ENCODE measurements around the gene HS6ST3.

Gene HS6ST3

DNA sequence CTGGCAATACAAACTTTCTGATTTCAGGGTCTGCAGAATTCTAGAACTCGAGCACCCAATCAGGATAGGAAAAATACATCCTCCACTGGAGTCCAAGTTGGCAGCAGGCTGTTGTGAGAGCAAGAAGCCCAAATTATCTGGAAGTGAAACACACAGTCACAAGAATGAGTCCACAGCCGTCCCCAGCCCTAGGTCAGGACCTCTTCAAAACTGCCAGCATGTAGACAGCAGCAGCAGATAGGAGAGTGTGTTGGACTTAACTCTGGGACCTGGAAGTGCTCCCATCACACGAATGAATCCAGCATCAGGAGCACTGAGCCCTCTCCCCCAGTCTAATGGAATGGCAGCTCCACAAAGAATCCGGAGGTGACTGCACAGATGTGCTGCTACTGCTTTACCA lies 483.7 kb downstream of the HS6ST3 start:
- no peak for DNase-seq

DNA sequence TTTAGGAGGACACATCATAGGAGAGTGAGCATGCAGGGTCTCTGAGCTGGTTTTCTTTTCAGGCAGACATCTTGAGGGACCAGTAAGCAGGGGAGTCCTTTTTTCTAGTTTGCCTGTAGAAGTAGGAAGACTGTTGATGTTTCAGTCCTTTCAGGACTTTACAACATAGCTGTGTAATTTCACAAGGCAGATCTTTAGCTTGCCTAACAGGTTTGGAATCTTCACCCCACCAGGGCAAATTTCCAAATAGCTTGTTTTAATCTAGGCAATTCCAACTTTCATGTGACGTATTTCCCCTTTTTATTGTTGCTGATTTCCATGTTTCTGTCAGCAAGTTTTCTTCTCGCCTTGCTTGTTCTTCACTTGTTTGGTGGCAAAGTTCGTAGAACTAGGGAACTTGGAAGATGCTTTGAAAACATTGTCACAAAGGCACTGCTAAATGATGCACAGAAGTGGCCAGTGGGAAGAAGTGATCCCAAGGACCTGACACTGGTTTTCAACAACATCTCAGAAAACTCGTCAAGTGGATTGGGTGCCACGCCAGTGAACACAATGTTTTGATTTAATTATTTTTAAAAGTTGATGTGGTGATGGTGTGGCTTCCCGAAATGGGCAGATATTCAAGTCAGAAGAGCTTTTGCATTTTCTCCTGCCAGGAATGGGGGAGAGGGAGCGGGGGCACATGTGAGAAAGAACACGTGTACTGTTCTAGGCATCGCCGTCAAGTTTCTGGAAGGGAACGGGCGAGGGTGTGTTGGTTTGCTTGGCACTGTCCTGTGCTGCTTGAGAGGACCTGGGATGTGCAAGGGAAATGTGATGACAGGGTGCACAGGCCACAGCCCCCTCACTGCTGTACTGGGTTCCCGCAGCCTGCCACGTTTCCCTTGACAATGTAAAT lies 485.8 kb downstream of the HS6ST3 start:
- DNase-seq: no peak

DNA sequence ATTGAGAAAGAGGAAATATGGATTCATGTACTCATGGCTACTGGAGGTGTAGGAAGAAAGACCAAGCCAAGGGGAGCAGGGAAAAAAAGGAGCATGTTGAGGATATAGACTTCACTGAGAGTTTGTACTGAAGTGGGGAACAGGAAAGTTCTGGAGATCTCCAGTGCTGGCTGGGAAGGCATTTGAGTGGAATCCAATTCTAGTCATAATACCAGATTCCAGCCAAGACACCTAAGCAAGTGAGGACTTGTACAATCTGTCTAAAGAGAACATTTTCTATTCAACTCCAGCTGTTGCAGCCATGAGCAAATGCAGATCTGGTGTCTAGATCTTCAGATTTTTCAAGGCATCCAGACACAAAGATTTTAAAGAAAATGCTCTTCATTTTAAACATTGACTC lies 491.8 kb downstream of the HS6ST3 start:
- no peak for DNase-seq

DNA sequence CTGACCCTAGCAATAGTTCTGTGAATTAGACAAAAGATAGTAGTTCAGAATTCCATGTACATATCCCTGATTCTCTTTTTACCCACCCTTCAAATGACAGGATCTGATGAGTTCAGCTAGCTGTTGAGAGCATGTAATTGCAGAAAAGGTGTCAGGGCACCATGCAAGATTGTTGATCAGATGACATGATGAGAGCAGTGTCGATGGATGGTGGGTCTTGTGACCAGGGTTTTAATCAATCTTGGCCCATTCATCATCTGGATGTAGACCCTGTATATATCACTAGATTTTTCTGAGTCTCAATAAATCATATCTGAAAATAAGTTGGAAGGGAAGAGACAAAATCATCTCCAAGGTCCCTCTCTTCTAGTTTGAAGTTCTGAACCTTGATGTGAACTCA lies 525.3 kb downstream of the HS6ST3 start:
- DNase-seq: no peak

DNA sequence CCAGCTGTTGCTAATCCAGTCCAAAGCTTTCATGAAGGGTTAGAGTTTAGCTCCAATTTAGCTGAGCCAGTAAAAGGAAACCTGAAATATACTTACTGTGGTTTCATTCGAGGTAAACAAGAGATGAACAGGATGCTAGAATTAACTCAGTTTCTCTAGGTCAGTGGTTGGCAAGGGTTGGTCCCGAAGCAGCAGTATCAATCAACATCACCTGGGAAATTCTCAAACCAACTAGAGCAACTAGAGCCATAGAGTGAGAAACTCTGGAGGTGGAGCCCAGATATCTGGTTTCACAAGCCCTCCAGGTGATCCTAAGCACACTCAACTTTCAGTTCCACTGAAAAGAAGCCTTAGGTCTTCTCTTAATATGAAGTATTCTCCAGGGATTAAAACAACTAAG lies 527.6 kb downstream of the HS6ST3 start:
- DNase-seq: peak; percentile 20

DNA sequence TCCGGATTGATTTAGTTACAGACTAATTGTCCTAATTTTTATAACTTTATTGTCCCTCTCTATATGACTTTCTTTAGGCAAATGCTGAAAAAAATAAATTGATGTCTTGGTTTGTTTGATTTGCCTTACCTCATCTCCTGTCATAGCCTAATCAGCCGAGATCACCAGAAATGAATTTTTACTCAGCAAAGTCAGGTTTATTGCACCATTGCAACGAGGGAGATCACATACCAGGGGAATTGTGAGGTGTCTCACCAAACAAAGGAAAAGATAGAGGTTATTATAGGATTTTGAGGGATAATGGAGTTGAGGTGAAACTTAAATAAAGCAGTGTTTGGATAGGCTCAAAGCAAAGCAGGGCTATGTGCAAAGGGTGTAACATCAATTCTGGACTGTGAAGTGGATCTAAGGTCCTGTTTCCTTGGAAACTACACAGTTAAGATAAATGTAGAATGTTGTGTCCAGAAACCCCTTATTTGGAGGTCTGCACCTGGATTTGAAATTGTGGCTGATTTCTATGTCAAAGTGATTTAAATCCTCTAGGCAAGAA lies 531.8 kb downstream of the HS6ST3 start:
- DNase-seq: no peak

DNA sequence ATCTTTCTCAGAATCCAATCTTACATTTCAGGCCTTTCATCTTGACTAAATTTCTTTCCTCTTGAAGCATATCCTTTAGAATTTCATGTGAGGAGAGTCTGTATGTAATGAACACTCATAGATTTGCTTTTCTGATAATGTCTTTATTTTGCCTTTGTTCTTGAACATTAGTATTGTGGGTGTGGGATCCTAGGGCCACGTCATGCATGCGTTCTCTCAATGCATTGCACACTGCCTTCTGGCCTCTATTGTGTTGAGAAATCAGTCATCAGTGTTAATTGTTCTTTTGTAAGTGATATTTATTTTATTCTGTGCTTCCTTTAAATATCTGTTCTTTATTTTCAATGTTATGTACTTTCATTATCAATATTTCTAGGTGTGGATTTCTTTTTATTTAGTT lies 539.4 kb downstream of the HS6ST3 start:
- no peak for DNase-seq

DNA sequence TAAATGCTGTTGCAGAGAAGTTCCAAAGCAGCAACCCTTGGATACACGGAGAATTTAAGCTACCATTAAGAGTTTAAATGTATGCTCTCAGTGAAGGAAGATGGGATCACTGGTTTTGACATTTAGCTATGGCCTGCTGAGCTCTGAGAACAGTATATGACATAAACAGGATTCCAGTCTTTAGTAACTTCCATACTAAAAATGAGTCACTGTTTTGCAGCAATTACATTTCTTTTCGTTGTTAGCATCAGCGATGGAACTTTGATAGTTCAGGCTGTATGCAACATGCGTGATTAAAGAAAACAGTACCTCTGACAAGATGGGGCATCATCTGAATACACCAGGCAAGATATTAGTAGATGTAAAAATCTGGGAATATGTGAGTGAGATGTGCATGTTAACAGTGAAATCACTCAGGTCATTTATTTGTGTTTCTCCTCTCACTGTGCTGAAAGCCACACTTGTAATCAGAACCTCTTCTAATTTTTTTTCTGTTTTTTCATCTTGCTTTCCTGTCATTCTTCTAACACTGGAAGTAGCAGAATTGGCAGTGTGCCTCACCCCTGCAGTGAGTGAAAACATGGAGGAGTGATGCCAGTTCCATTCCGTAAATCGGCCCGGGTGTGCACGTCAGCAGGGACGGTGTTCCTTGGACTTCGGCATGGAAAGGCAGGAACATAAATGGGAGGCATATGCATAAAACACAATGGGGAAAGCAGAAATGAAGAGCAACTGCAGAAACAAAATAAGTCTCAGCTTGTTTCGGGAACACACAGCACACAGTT lies 542.8 kb downstream of the HS6ST3 start:
- no peak for DNase-seq

DNA sequence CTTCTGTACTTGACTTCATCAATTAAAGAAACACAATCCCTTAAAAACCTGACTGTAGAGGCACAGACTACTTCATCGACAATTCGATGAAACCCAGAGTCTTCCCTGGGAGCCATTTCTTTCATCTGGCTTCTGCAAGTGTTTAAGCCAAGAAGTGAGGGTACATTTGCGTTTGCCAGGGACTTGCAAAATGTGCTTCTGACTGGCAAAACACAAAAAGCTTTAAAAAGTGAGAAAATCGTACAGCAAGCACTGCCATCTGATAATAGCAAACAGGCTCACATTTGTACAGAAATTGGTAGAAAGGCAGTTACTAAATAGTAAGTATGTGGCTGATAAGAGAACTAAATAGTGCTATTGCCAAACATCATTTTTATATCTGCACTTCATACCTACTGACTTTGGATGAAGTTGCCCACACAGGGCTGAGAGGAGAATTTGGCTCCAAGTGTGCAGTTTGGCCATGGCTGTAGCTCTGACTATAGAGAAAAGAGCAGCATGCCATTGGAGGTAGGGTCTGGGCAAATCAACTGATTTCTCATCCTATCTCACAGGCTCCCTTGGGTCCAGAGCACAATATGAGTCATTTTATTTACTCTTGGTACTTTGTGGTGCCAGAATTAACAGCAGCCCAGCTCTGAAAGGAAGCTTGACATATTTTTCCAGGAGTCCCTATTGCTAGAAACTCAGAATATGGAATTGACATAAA lies 546.2 kb downstream of the HS6ST3 start:
- no peak for DNase-seq

DNA sequence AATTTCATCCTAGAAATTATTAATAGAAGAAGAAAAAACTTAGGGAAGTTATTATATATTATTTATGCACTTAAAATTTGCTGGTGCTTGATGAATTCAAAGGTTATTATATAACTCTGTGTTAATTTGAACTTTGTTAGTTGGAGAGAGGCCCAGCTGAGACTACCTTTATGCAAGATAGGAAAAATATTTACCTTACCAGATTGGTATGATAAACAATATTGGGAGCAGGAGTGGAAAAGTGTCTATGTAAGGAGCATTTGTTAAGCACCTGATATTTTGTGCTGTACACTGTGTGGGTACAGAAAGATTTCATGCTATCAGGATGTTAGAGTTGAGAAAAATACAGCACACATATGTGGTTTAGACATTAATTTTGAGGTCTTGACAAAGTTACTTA lies 547.1 kb downstream of the HS6ST3 start:
- DNase-seq: no peak

DNA sequence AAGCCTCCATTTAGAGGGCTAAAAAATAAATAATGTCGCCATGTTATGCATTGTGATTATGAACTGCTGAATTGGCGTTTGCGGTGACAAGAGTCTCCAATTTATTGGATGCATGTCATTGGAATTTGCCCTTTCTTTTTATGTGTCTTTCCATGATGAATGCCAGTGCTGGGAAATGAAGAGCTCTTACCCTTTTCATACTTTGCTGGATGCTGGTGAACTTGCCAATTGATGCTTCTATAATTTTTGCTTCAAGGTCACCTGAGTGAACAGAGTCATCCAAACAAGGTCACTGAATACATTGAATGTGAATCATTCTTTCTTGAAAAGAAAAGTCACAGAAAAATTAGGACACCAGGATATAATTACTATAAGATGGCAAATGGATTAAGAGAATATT lies 556.2 kb downstream of the HS6ST3 start:
- DNase-seq: no peak

DNA sequence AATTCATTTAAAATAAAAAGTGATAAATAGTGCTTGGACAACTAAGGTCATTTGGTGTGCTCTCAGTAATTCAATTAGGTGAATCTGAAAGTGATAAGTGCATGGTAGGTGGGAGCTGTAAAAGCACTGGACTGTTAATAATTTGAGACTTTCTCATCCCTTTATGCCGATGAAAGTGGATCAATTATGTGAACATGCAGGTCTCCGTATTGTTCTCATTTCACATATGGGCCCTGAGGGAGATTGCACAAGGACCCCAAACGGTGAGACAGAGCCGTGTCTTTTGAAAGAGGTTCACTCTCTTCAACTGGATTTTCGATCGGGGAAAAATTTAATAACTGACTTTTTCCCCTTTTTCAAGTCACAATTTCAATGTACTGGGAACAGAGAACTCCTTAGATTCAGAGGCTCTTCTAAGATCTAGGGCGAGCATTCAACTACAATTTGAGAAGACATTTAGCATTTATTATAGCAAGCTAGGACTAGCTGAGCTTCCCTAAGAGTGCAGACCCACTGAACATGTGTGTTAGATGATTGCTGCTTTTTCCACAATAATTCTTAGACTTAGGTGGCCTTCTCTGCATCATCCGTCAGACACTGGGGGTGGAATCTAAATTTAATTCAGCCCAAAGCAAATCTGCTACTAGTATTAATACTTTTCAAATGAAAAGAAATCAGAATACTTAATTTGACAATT lies 556.8 kb downstream of the HS6ST3 start:
- DNase-seq: no peak

DNA sequence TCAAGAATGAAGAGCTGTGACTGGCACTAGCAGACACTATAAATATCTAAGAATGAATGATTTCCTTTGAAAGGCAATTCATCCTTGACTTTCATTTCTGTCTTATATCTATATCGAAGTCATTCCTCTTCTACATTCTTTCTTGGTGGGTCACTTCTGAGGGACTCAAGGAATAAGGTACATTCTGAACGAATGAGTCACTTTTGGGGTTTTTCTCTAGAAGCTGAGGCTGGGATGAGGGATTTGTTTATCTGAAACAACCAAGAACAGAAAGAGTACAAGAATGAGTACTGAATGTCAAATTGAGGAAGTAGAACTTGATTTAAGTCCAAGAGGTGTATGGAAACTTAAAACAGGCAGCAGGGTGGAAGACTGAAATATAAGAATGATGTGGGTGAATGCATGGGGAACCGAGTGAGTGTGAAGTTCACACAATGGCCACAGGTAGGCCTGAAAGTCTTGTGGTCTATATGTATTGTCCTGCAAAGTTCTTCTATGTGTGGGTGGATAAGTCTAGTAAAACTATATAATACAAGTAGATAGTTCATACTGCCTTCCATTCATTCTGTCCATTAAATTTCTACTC lies 560.5 kb downstream of the HS6ST3 start:
- DNase-seq: no peak

DNA sequence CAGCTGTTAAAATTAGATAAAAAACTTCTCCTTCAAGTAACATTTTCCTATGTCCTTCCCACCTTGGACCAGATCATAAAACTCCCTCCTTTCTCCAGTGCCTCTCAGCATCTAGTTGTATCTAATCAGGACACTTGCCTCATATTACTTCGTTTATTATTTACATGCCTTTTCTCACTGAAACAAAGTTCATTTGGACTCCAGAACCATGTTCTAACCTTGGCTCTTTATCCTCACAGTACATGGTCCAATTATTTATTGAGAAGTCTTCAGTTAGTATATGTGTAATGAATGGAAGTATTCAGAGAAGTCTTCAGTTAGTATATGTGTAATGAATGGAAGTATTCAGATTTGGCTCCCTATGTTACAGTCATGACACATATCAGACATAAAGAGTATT lies 561.7 kb downstream of the HS6ST3 start:
- DNase-seq: no peak

DNA sequence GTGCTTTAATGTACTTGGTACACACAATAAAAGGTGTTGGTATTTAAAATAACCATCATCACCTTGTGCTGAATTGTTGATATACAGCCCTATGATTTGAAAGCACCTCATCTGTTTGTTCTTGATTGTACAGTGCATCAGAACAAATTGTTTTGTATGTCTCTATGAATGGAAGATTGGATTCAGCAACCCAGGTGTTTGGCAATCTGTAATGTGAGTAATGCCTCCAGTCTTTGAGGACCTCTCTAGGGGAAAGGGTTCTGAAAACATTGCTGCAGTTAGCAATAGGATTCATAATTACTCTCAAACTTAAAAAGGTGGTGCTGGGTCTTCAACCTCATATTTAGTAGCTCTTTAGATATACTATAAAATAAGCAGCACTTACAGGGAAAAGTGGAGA lies 562.6 kb downstream of the HS6ST3 start:
- no peak for DNase-seq

DNA sequence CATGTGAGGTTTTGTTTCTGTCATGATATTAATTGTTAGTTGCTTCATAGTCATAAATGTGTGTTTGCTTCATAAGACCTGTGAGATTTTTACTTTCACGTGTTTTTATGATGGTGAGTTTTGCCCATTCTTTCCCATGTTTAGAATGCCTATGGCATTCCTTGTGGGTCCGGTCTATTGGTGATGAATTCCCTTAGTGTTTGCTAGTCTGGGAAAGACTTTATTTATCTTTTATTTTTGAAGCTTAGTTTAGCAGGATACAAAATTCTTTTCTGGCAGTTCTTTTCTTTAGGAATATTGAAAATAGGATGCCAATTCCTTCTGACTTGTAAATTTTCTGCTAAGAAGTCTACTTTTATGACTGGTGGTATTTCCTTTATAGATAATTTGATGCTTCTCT lies 571.7 kb downstream of the HS6ST3 start:
- DNase-seq: no peak

DNA sequence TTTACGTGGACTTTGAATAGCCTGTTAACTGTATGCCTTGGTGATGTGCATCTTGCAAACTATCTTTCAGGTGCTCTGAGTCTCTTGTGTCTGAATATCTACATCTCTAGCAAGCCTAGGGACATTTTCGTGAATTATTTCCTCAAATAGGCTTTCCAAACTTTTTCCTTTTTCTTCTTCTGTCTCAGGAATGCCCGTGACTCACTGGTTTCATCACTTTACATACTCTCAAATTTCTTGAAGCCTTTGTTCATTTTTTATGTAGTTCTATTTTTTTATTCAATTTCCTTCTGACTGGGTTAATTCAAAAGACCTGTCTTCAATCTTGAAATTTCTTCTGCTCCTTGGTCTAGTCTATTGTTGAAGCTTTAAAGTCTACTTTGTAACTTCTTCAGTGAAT lies 572.1 kb downstream of the HS6ST3 start:
- no peak for DNase-seq

DNA sequence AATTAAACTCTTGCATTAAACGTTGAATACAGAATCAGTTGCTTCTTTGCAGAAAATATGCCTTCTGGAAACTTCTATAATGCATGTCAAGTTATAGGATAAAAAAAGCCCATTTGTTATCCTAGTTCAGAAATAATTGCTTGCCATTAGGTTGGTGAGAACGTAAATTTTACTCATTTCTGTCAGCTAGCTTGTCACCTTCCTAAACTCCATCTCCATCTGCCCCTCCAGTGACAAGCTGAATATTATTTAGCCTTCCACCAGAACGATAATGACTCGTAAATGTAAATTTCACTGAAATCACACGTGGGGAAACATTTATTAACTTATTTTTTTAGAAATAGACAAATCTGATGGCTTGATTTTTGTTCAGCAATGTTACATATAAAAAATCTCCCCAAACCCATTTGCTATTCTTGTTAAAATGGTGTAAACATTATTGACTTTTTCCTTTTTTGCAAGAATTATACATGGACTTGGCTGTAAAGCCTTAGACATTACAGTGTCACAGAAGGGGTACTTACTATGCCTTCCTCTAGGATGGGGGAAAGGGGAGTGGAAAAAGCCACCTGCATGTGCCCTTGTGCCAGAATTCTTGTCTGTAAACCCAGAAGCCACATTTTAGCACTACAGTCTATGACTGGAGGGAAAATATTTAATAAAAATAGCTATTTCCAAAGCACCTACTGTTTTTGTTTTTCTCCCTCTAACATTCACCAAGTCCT lies 577.5 kb downstream of the HS6ST3 start:
- DNase-seq: no peak

DNA sequence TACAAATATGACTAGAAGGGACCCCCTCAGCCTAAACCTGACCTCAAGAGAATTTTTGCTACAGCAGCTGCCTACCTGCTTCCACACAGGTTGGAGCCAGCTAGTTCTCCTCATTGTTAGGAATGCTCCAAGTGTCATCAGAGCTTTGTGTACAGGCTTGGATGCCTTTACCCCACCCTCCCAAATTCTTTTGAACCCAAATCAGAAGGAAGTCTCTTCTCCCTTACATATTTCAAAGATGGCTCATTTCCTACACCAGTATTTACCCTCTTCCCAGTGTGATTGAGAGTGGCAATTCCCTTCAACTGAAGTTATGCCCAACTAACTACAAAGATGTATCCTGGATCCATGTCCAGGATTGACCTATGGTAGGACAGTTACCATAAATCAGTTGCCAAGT lies 581.2 kb downstream of the HS6ST3 start:
- no peak for DNase-seq

DNA sequence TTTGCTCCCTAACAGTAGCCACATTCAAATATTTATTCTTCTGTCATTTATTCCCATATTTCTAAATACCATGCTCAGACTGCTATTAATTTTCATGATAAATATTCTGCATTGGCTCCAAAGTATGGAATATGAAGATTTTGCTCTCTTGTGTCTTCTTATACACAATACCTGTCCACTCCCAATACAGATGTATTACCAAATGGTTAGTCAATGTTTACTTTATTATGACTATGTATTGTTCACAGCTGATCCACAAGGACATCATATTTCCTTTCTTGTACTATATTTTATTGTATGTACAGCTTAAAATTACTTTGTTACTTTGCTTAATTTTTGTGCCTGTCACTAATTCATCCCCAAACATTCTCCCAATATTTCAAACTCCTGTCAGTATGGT lies 582.1 kb downstream of the HS6ST3 start:
- no peak for DNase-seq

DNA sequence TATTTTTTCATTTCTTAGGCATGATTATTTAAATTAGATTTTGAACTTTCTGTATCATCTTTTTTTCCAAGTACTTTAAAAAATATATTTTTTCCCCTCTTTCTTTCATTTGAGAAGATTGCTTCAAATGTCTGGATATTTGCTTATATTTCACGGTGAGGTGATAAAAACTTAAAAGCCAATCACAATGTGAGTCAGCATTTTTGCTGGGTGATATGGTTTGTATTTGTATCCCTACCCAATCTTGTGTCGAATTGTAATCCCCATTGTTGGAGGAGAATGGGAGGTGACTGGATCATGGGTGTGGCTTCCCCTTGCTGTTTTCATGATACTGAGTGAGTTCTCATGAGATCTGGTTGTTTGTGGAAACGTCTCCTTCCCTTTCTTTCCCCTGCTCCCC lies 583.9 kb downstream of the HS6ST3 start:
- no peak for DNase-seq

DNA sequence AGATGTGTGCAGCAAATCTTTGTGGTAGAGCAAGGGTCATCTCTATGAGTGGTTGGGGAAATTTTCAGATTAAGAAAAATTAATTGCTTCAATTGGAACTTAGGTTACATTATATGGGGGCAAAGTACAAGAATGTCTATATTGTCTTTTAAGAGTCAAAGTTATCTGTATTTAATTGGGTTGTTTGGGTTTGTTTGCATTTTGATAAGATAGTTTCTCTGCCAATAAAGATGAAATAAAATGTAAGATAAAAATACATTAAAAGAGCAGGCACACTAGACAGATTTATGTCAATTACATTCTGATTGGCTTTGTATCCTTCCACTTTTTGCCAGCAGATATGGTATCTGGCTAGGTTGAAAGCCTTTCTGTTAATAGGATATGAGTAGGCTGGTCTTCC lies 587.1 kb downstream of the HS6ST3 start:
- no peak for DNase-seq

All from NCI-H510A treated with DMSO at 0.1 percent for 48 hours (cell line).